CD4-positive, alpha-beta memory T cell (primary cell): ENCODE results near the gene NUP214. TPM values are rescaled to one million over a fixed set of nuclear protein-coding genes. Genes with fewer than 3 reads are reported as not detected.

Source experiments
- CTCF ChIA-PET: fragments of 350-600 bp; sonication (Branson Sonifier 250); formaldehyde crosslinking; loops from one replicate; lab custom pipeline; 2021; ENCODE audit warnings: inconsistent platforms; ENCODE audit not compliant: partially characterized antibody; lab: Charles Lee
- POLR2A ChIA-PET: fragments of 350-600 bp; sonication (Branson Sonifier 250); formaldehyde crosslinking; loops from one replicate; lab custom pipeline; 2021; ENCODE audit not compliant: partially characterized antibody; lab: Charles Lee
- DNase-seq, 5 donors: peaks; one replicate each; pipeline versions ENCODE4 v3.0.0 to v3.0.0-alpha.2; 2020 to 2022; ENCODE audit warnings: mixed read lengths in 1 of 5
- H3K27ac ChIP-seq: one replicate; pipeline ENCODE4 v1.7.0; 2013; ENCODE audit warnings: low read depth, low read length
- H3K27me3 ChIP-seq: 2 replicates; pipeline ENCODE4 v1.7.0; 2013; ENCODE audit warnings: mild to moderate bottlenecking, low read length, moderate library complexity; ENCODE audit not compliant: insufficient read depth
- H3K36me3 ChIP-seq: 2 replicates; pipeline ENCODE4 v1.7.0; 2013; ENCODE audit warnings: mild to moderate bottlenecking, low read length, moderate library complexity; ENCODE audit not compliant: insufficient read depth
- H3K4me1 ChIP-seq: 2 replicates; pipeline ENCODE4 v1.7.0; 2013; ENCODE audit warnings: mild to moderate bottlenecking, low read length, moderate library complexity; ENCODE audit not compliant: insufficient read depth
- H3K4me3 ChIP-seq, 2 donors: one replicate each; pipeline ENCODE4 v1.7.0; 2013; ENCODE audit warnings: low read length in 2 of 2, mild to moderate bottlenecking in 1 of 2
- H3K9me3 ChIP-seq, 2 donors: one replicate each; pipeline ENCODE4 v1.7.0; 2013; ENCODE audit warnings: low read length in 2 of 2, control low read depth in 1 of 2; ENCODE audit not compliant: control insufficient read depth in 1 of 2
- H3K27ac Mint-ChIP-seq, 7 donors: one replicate each; pipeline ENCODE4 v1.8.0; 2020 to 2021; ENCODE audit warnings: mixed read lengths in 7 of 7, mild to moderate bottlenecking in 6 of 7, inconsistent platforms in 3 of 7, moderate library complexity in 3 of 7
- H3K27me3 Mint-ChIP-seq, 2 donors: one replicate each; pipeline ENCODE4 v1.8.0; 2020 to 2021; ENCODE audit warnings: mixed read lengths in 2 of 2
- H3K36me3 Mint-ChIP-seq, 2 donors: one replicate each; pipeline ENCODE4 v1.8.0; 2020 to 2021; ENCODE audit warnings: mixed read lengths in 2 of 2, inconsistent platforms in 1 of 2, mild to moderate bottlenecking in 1 of 2
- H3K4me1 Mint-ChIP-seq, 4 donors: one replicate each; pipeline ENCODE4 v1.8.0; 2020 to 2021; ENCODE audit warnings: mixed read lengths in 4 of 4, mild to moderate bottlenecking in 1 of 4
- H3K4me3 Mint-ChIP-seq, 8 donors: one replicate each; pipeline ENCODE4 v1.8.0; 2020 to 2021; ENCODE audit warnings: mixed read lengths in 8 of 8, mild to moderate bottlenecking in 7 of 8, moderate library complexity in 6 of 8, inconsistent platforms in 3 of 8
- H3K9me3 Mint-ChIP-seq, 8 donors: one replicate each; pipeline ENCODE4 v1.8.0; 2020 to 2021; ENCODE audit warnings: mixed read lengths in 8 of 8, mild to moderate bottlenecking in 5 of 8, inconsistent platforms in 3 of 8, moderate library complexity in 1 of 8
- intact Hi-C: fragments of 100-400 bp; cut with micrococcal nuclease; formaldehyde crosslinking; loops from one replicate; pipeline ENCODE4 v1.15.1; 2023
- polyA plus RNA-seq, 2 donors: library from polyadenylated mRNA; unstranded; fragments of 300-500 nt; fragmentation: Illumina TruSeq; gene quantifications; one replicate each; pipeline ENCODE4 v1.2.3, GENCODE V29; 2021
- total RNA-seq, 2 experiments: library from RNA; stranded (reverse); gene quantifications; one replicate each; pipeline ENCODE4 v1.2.3, GENCODE V29; 2021

Gene NUP214
- total and polyA plus RNA-seq, 4 experiments from 2014 or later, result 6.6 to 79.5 (median 47.2) TPM

GRCh38 chr9:131140112-131140511 lies 14.7 kb downstream of the NUP214 start:
- Mint-ChIP-seq H3K9me3 (no peaks in the 10 kb centered on the region), H3K36me3 (peaks cover 63 to 87% of the 10 kb centered on the region in 2 donors), H3K4me3 (no peak overlapping the region), H3K4me1 (peaks cover 0 to 10% (median 0%) of the 10 kb centered on the region in 4 donors), H3K27ac (no peak overlapping the region), H3K27me3 (no peaks in the 10 kb centered on the region)
- ChIA-PET POLR2A (no interaction called here), CTCF (interaction anchor here (1.4 kb wide), 1 partner anchor 12 kb away, joined by 5 read pairs; no protein-coding TSS in a partner anchor)
- Histone ChIP-seq H3K27ac (no peak overlapping the region), H3K27me3 (no peaks in the 10 kb centered on the region), H3K9me3 (no peaks in the 10 kb centered on the region), H3K4me1 (no peaks in the 10 kb centered on the region), H3K4me3 (no peak overlapping the region), H3K36me3 (peaks cover 75% of the 10 kb centered on the region)
- DNase-seq, result no peak
- intact Hi-C loops, result no loop called here

GRCh38 chr9:131140550-131140949 lies 15.2 kb downstream of the NUP214 start:
- H3K4me3 Mint-ChIP-seq, result no peak overlapping the region
- POLR2A ChIA-PET, result no interaction called here

GRCh38 chr9:131142160-131142559 lies 16.8 kb downstream of the NUP214 start:
- Mint-ChIP-seq H3K4me3 (no peak overlapping the region), H3K27ac (peak overlapping the region in 1 of 7 donors; percentile 67), H3K9me3 (no peaks in the 10 kb centered on the region), H3K36me3 (peaks cover 62 to 86% of the 10 kb centered on the region in 2 donors), H3K27me3 (no peaks in the 10 kb centered on the region), H3K4me1 (peaks cover 0 to 11% (median 0%) of the 10 kb centered on the region in 4 donors)
- DNase-seq, result no peak
- Histone ChIP-seq H3K27ac (no peak overlapping the region), H3K9me3 (no peaks in the 10 kb centered on the region), H3K4me3 (no peak overlapping the region), H3K4me1 (no peaks in the 10 kb centered on the region), H3K36me3 (peaks cover 81% of the 10 kb centered on the region), H3K27me3 (no peaks in the 10 kb centered on the region)
- intact Hi-C loops, result no loop called here
- ChIA-PET CTCF (no interaction called here), POLR2A (interaction anchor here (1.5 kb wide), 1 partner anchor 17 kb away, joined by 5 read pairs; the partner anchor contains the start of gene NUP214)

More at GRCh38 chr9:131140550-131140949, 15.2 kb downstream of the NUP214 start:
- no peak overlapping the region for H3K4me3 ChIP-seq
- H3K9me3 Mint-ChIP-seq, result no peaks in the 10 kb centered on the region
- H3K4me1 ChIP-seq, result no peaks in the 10 kb centered on the region
- H3K27me3 ChIP-seq, result no peaks in the 10 kb centered on the region
- H3K9me3 ChIP-seq, result no peaks in the 10 kb centered on the region
- no peak for DNase-seq
- H3K27me3 Mint-ChIP-seq, result no peaks in the 10 kb centered on the region
- H3K4me1 Mint-ChIP-seq, result peaks cover 0 to 11% (median 0%) of the 10 kb centered on the region in 4 donors
- H3K27ac Mint-ChIP-seq, result no peak overlapping the region
- H3K36me3 Mint-ChIP-seq, result peaks cover 65 to 87% of the 10 kb centered on the region in 2 donors
- peaks cover 75% of the 10 kb centered on the region for H3K36me3 ChIP-seq
- no peak overlapping the region for H3K27ac ChIP-seq
- intact Hi-C loops, result no loop called here
- CTCF ChIA-PET, result no interaction called here

GRCh38 chr9:131144201-131144600 lies 18.8 kb downstream of the NUP214 start:
- no peak overlapping the region for H3K27ac ChIP-seq
- no peak for DNase-seq
- H3K4me1 ChIP-seq, result no peaks in the 10 kb centered on the region
- H3K36me3 ChIP-seq, result peaks cover 85% of the 10 kb centered on the region
- Mint-ChIP-seq H3K27me3 (no peaks in the 10 kb centered on the region), H3K27ac (peak overlapping the region in 4 of 7 donors; percentile 44 to 81 (median 60)), H3K36me3 (peaks cover 65 to 86% of the 10 kb centered on the region in 2 donors), H3K4me3 (no peak overlapping the region), H3K4me1 (peaks cover 0 to 6% (median 1%) of the 10 kb centered on the region in 4 donors), H3K9me3 (no peaks in the 10 kb centered on the region)
- ChIA-PET CTCF (interaction anchor here (1.3 kb wide), 1 partner anchor 33 kb away, joined by 3 read pairs; no protein-coding TSS in a partner anchor), POLR2A (no interaction called here)
- intact Hi-C loops, result no loop called here
- H3K9me3 ChIP-seq, result no peaks in the 10 kb centered on the region
- H3K27me3 ChIP-seq, result no peaks in the 10 kb centered on the region
- H3K4me3 ChIP-seq, result no peak overlapping the region

GRCh38 chr9:131145245-131145644 lies 19.9 kb downstream of the NUP214 start:
- H3K27me3 Mint-ChIP-seq, result no peaks in the 10 kb centered on the region
- CTCF ChIA-PET, result interaction anchor here (1.2 to 1.3 kb wide), 2 partner anchors 12 to 32 kb away, joined by 3 to 4 read pairs; no protein-coding TSS in a partner anchor
- Histone ChIP-seq H3K9me3 (no peaks in the 10 kb centered on the region), H3K27me3 (no peaks in the 10 kb centered on the region), H3K4me1 (no peaks in the 10 kb centered on the region), H3K36me3 (peaks cover 85% of the 10 kb centered on the region), H3K27ac (no peak overlapping the region), H3K4me3 (no peak overlapping the region)
- intact Hi-C loops, result no loop called here
- H3K4me3 Mint-ChIP-seq, result no peak overlapping the region
- no peak for DNase-seq
- peaks cover 0 to 11% (median 3%) of the 10 kb centered on the region in 4 donors for H3K4me1 Mint-ChIP-seq
- H3K9me3 Mint-ChIP-seq, result no peaks in the 10 kb centered on the region
- H3K36me3 Mint-ChIP-seq, result peaks cover 65 to 86% of the 10 kb centered on the region in 2 donors
- POLR2A ChIA-PET, result no interaction called here
- peak overlapping the region in 3 of 7 donors; percentile 17 to 78 (median 63) for H3K27ac Mint-ChIP-seq

GRCh38 chr9:131146186-131146585 lies 20.8 kb downstream of the NUP214 start:
- H3K4me3 Mint-ChIP-seq, result no peak overlapping the region
- H3K36me3 ChIP-seq, result peaks cover 83% of the 10 kb centered on the region
- intact Hi-C loops, result no loop called here
- ChIA-PET POLR2A (no interaction called here), CTCF (interaction anchor here (1.0 to 2.0 kb wide), 3 partner anchors 10 to 32 kb away, joined by 3 to 5 read pairs (median 4); no protein-coding TSS in a partner anchor)
- H3K9me3 Mint-ChIP-seq, result no peaks in the 10 kb centered on the region
- peak overlapping the region in 3 of 7 donors; percentile 1 to 54 (median 31) for H3K27ac Mint-ChIP-seq
- H3K4me3 ChIP-seq, result no peak overlapping the region
- no peak for DNase-seq
- H3K4me1 Mint-ChIP-seq, result peaks cover 0 to 6% (median 3%) of the 10 kb centered on the region in 4 donors
- no peaks in the 10 kb centered on the region for H3K9me3 ChIP-seq
- H3K36me3 Mint-ChIP-seq, result peaks cover 61 to 84% of the 10 kb centered on the region in 2 donors
- no peaks in the 10 kb centered on the region for H3K27me3 Mint-ChIP-seq
- H3K27ac ChIP-seq, result no peak overlapping the region
- no peaks in the 10 kb centered on the region for H3K27me3 ChIP-seq
- no peaks in the 10 kb centered on the region for H3K4me1 ChIP-seq

GRCh38 chr9:131148276-131148675 lies 22.9 kb downstream of the NUP214 start:
- H3K36me3 ChIP-seq, result peaks cover 89% of the 10 kb centered on the region
- no peaks in the 10 kb centered on the region for H3K27me3 Mint-ChIP-seq
- no peak for DNase-seq
- no peak overlapping the region for H3K27ac Mint-ChIP-seq
- H3K4me1 ChIP-seq, result no peaks in the 10 kb centered on the region
- H3K36me3 Mint-ChIP-seq, result peaks cover 64 to 83% of the 10 kb centered on the region in 2 donors
- H3K4me3 ChIP-seq, result no peak overlapping the region
- CTCF ChIA-PET, result no interaction called here
- H3K27me3 ChIP-seq, result no peaks in the 10 kb centered on the region
- intact Hi-C loops, result no loop called here
- no peaks in the 10 kb centered on the region for H3K9me3 Mint-ChIP-seq
- no peaks in the 10 kb centered on the region for H3K9me3 ChIP-seq
- peaks cover 0 to 6% (median 3%) of the 10 kb centered on the region in 4 donors for H3K4me1 Mint-ChIP-seq
- no peak overlapping the region for H3K4me3 Mint-ChIP-seq
- POLR2A ChIA-PET, result no interaction called here
- H3K27ac ChIP-seq, result no peak overlapping the region
